Umbilical cord (tissue), 2 donors: Measurements from ENCODE around the gene PPIP5K2. TPM values are rescaled to one million over a fixed set of nuclear protein-coding genes. Genes with fewer than 3 reads are reported as not detected.
"Not testable (repeated sequence)": the region's sequence is repeated elsewhere in the genome, so short reads cannot be mapped to it uniquely, and the experiment has no call there.

Experiments used
- DNase-seq: peaks from one replicate; pipeline ENCODE4 v3.0.0-alpha.2; 2015; ENCODE audit warnings: low spot score
- total RNA-seq: library from RNA; depleted of rRNA; stranded (reverse); fragments of >200 nt; gene quantifications from one replicate; pipeline ENCODE4 v1.2.3, GENCODE V29; 2014; ENCODE audit warnings: low replicate concordance; ENCODE audit not compliant: insufficient read depth

PPIP5K2 gene
- total RNA-seq, 1 donor from 2014 or later = 65.2 TPM

- no peak for DNase-seq
Measured at GRCh38 chr5:103207653-103208052, 87.6 kb downstream of the PPIP5K2 start.

- DNase-seq = no peak
Measured at GRCh38 chr5:103208460-103208859, 88.4 kb downstream of the PPIP5K2 start.

GRCh38 chr5:103209065-103209464, 89.0 kb downstream of the PPIP5K2 start:
- no peak for DNase-seq

GRCh38 chr5:103210952-103211351, 90.9 kb downstream of the PPIP5K2 start:
- no peak for DNase-seq

- no peak for DNase-seq
Measured at GRCh38 chr5:103211576-103212561, 91.8 kb downstream of the PPIP5K2 start.

- no peak for DNase-seq
Measured at GRCh38 chr5:103216137-103216536, 96.0 kb downstream of the PPIP5K2 start.

GRCh38 chr5:103216697-103217096, 96.6 kb downstream of the PPIP5K2 start:
- DNase-seq = no peak

- DNase-seq = no peak
Measured at GRCh38 chr5:103217101-103217500, 97.0 kb downstream of the PPIP5K2 start.

- DNase-seq = peak; percentile 20
Measured at GRCh38 chr5:103218164-103218563, 98.1 kb downstream of the PPIP5K2 start.

GRCh38 chr5:103219074-103219473, 99.0 kb downstream of the PPIP5K2 start:
- DNase-seq = not testable (repeated sequence)

- DNase-seq = no peak
Measured at GRCh38 chr5:103223031-103223955, 103.2 kb downstream of the PPIP5K2 start.

GRCh38 chr5:103224118-103224893, 104.2 kb downstream of the PPIP5K2 start:
- peak; percentile 32 for DNase-seq

GRCh38 chr5:103224894-103225246, 104.8 kb downstream of the PPIP5K2 start:
- no peak for DNase-seq

GRCh38 chr5:103228061-103228460, 108.0 kb downstream of the PPIP5K2 start:
- no peak for DNase-seq

GRCh38 chr5:103228588-103228987, 108.5 kb downstream of the PPIP5K2 start:
- DNase-seq = no peak

- peak; percentile 13 for DNase-seq
Measured at GRCh38 chr5:103232393-103232999, 112.4 kb downstream of the PPIP5K2 start.

- no peak for DNase-seq
Measured at GRCh38 chr5:103234239-103234975, 114.3 kb downstream of the PPIP5K2 start.

- no peak for DNase-seq
Measured at GRCh38 chr5:103235891-103236290, 115.8 kb downstream of the PPIP5K2 start.

GRCh38 chr5:103237778-103238177, 117.7 kb downstream of the PPIP5K2 start:
- no peak for DNase-seq

GRCh38 chr5:103243665-103244064, 123.6 kb downstream of the PPIP5K2 start:
- peak; percentile 4 for DNase-seq
